Naive thymus-derived CD4-positive, alpha-beta T cell (primary cell): ENCODE measurements around the gene NT5DC2. TPM values are rescaled to one million over a fixed set of nuclear protein-coding genes. Genes with fewer than 3 reads are reported as not detected.

Experiments used
- ATAC-seq: fragments of 150-1000 bp; cut with Tn5 transposase; 2 replicates; pipeline ENCODE4 v1.10.0; 2021; ENCODE audit warnings: mild to moderate bottlenecking, moderate library complexity
- CTCF ChIA-PET: fragments of 350-600 bp; sonication (Branson Sonifier 250); formaldehyde crosslinking; loops from one replicate; lab custom pipeline; 2021; ENCODE audit warnings: antibody characterized with exemption; lab: Charles Lee
- POLR2A ChIA-PET: fragments of 350-600 bp; sonication (Branson Sonifier 250); formaldehyde crosslinking; loops from one replicate; lab custom pipeline; 2021; ENCODE audit warnings: antibody characterized with exemption, inconsistent platforms; lab: Charles Lee
- DNase-seq, 9 donors: peaks; one replicate each; pipeline versions ENCODE4 v3.0.0 to v3.0.0-alpha.2; 2020 to 2022; ENCODE audit warnings: mixed read lengths in 1 of 9
- H3K27ac ChIP-seq: one replicate; pipeline ENCODE4 v1.7.0; 2013; ENCODE audit warnings: mild to moderate bottlenecking, low read depth, low read length, moderate library complexity
- H3K27me3 ChIP-seq, 2 donors: one replicate each; pipeline ENCODE4 v1.7.0; 2013; ENCODE audit warnings: low read length in 2 of 2, mild to moderate bottlenecking in 2 of 2, moderate library complexity in 2 of 2; ENCODE audit not compliant: control insufficient read depth in 2 of 2, insufficient read depth in 2 of 2
- H3K36me3 ChIP-seq, 3 experiments: 1 replicate in 2 of 3; 2 replicates in 1 of 3; pipeline ENCODE4 v1.7.0; 2013; ENCODE audit warnings: low read length in 3 of 3, mild to moderate bottlenecking in 3 of 3, moderate library complexity in 1 of 3; ENCODE audit not compliant: insufficient read depth in 3 of 3, control insufficient read depth in 2 of 3
- H3K4me1 ChIP-seq, 2 donors: one replicate each; pipeline ENCODE4 v1.7.0; 2013; ENCODE audit warnings: low read length in 2 of 2, mild to moderate bottlenecking in 2 of 2, moderate library complexity in 1 of 2; ENCODE audit not compliant: control insufficient read depth in 2 of 2, insufficient read depth in 2 of 2
- H3K4me3 ChIP-seq: 2 replicates; pipeline ENCODE4 v1.7.0; 2013; ENCODE audit warnings: mild to moderate bottlenecking, low read length
- H3K9me3 ChIP-seq, 3 experiments: 1 replicate in 2 of 3; 2 replicates in 1 of 3; pipeline ENCODE4 v1.7.0; 2013; ENCODE audit warnings: low read length in 3 of 3; ENCODE audit not compliant: control insufficient read depth in 2 of 3
- H3K27ac Mint-ChIP-seq, 9 donors: one replicate each; pipeline ENCODE4 v1.8.0; 2020 to 2022; ENCODE audit warnings: mixed read lengths in 9 of 9, mild to moderate bottlenecking in 8 of 9, moderate library complexity in 5 of 9, inconsistent platforms in 2 of 9
- H3K27me3 Mint-ChIP-seq, 5 donors: one replicate each; pipeline ENCODE4 v1.8.0; 2021 to 2022; ENCODE audit warnings: mixed read lengths in 5 of 5, mild to moderate bottlenecking in 1 of 5
- H3K36me3 Mint-ChIP-seq, 5 donors: one replicate each; pipeline ENCODE4 v1.8.0; 2020 to 2022; ENCODE audit warnings: mixed read lengths in 5 of 5, mild to moderate bottlenecking in 3 of 5, inconsistent platforms in 1 of 5
- H3K4me1 Mint-ChIP-seq, 7 donors: one replicate each; pipeline ENCODE4 v1.8.0; 2020 to 2022; ENCODE audit warnings: mixed read lengths in 7 of 7, mild to moderate bottlenecking in 3 of 7, inconsistent platforms in 1 of 7
- H3K4me3 Mint-ChIP-seq, 10 donors: one replicate each; pipeline ENCODE4 v1.8.0; 2020 to 2022; ENCODE audit warnings: mild to moderate bottlenecking in 10 of 10, mixed read lengths in 10 of 10, moderate library complexity in 6 of 10, inconsistent platforms in 2 of 10
- H3K9me3 Mint-ChIP-seq, 11 donors: one replicate each; pipeline ENCODE4 v1.8.0; 2020 to 2022; ENCODE audit warnings: mixed read lengths in 11 of 11, mild to moderate bottlenecking in 4 of 11, inconsistent platforms in 1 of 11, moderate library complexity in 1 of 11
- intact Hi-C, 2 donors: fragments of 100-400 bp; cut with micrococcal nuclease; formaldehyde crosslinking; loops; one replicate each; pipeline ENCODE4 v1.15.1; 2023
- polyA plus RNA-seq, 2 donors: library from polyadenylated mRNA; unstranded; fragments of 300-500 nt; fragmentation: Illumina TruSeq; gene quantifications; one replicate each; pipeline ENCODE4 v1.2.3, GENCODE V29; 2021
- total RNA-seq, 6 experiments: library from RNA in 5 of 6; stranded (reverse) in 5 of 6; gene quantifications; 1 replicate in 5 of 6; 2 replicates in 1 of 6; pipeline ENCODE4 v1.2.3 and lab custom pipeline; 2021 to 2026

Gene NT5DC2
- total RNA-seq: 10 to 100 TPM in 1 of 5 experiments, 1 to 10 TPM in 4; 2.1 to 23.0 (median 3.9) TPM
- 1 to 10 TPM in 1 of 2 donors, not detected in 1; 1.3 TPM for polyA plus RNA-seq
- 1.6 reads per million, percentile 5 among the genes with 10 or more reads in this experiment for total RNA-seq (lab: John Stamatoyannopoulos, UW)

DNA sequence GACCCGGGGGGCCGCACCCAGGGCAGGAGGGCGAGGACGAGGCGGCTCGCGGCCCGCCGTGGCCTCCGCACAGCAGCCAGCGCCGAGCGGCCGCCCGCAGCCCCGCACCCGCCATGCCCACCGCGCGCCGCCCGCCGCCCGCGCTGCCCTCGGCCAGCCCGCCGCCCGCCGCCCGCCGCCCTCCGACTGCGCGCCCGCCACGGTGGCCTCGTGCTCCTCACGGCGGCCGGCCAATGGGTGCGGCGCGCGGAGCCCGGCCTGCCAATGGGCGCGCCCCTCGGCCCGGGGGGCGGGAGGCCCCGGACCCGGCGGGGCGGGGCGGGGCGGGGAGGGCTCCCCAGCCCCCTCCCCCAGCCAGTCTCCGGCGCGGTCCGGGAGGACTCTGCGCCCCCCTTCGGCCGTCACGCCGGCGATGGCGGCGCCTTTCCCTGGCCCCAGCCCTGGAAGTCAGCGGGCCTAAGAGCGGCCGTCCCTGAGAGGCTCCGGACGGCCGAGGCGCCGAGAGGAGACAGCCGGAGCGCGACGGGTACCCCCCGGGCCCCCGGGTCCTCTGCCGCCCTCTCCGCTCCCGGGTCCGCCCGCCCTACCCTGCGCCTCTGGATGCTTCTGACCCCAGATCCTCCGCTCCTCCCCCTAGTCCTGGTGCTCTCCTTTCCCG lies at the start of gene NT5DC2:
NT5DC2 (minus strand) TSS at position 235 of the 658 bp plus-strand sequence; CDS start at position 115, 120 bp downstream.
- H3K36me3 ChIP-seq: no peaks in the 10 kb centered on the region
- Mint-ChIP-seq H3K27ac (peak within 1 kb of the TSS in 5 of 9 donors; percentile 55 to 75 (median 64)), H3K4me1 (peaks cover 20 to 38% (median 31%) of the 10 kb centered on the region in 7 donors), H3K27me3 (no peaks in the 10 kb centered on the region), H3K4me3 (peak within 1 kb of the TSS; percentile 74 to 100 (median 84)), H3K36me3 (peaks cover 0 to 12% (median under 1%) of the 10 kb centered on the region in 5 donors), H3K9me3 (peaks cover 0 to 2% (median 0%) of the 10 kb centered on the region in 11 donors)
- H3K9me3 ChIP-seq: no peaks in the 10 kb centered on the region
- POLR2A ChIA-PET: no interaction called here
- CTCF ChIA-PET: no interaction called here
- intact Hi-C loops: loop anchor here in 1 of 2 donors (10.0 kb wide), 3 partner anchors 259 to 849 kb away; partner anchors contain the start of genes RPL29 and WDR82
- H3K27me3 ChIP-seq: no peaks in the 10 kb centered on the region
- peak; percentile 34 to 84 (median 46) for DNase-seq
- H3K4me3 ChIP-seq: peak within 1 kb of the TSS; percentile 15
- H3K4me1 ChIP-seq: peaks cover 17% of the 10 kb centered on the region in 2 donors
- H3K27ac ChIP-seq: no peak within 1 kb of the TSS
- ATAC-seq: peak; percentile 36

DNA sequence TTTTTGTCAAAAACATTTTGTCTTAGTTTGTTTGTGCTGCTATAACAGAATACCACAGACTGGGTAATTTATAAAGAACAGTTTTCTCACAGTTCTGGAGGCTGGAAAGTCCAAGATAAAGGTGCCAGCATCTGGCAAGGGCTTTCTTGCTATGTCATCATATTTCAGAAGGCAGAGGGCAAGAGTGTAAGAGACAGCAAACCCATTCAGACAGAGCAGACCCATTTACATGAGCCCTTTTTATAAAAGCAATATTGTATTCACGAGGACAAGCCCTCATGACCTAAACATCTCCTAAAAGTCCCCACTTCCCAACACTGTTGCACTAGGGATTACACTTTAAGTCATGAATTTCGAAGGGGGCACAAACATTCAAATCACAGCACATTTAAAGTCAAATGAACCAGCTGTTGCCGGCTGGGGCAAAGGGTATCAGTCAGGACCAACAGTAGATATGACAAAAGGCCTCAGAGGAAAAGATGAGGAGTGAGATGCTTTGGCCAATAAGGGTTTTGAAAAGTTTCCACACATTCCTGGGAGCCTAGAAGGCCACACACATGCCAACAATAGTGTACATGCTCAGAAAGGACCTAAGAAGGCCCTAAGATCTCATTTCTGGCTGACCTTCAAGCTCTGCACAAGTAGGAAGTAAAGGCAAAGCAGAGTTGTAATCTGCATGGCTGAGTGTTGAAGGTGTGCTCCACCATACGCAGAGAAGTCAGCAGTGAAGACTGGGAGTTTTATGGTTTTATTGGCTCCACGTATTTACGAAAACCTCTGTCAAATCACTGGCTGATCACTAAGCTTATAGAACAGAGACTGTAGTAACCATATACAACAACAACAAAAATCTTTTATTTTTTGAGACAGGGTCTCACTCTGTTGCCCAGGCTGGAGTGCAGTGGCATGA lies 40.7 kb upstream of the NT5DC2 start:
- peaks cover 28 to 60% (median 35%) of the 10 kb centered on the region in 5 donors for H3K36me3 Mint-ChIP-seq
- peaks cover 0 to 9% (median 2%) of the 10 kb centered on the region in 7 donors for H3K4me1 Mint-ChIP-seq
- Histone ChIP-seq H3K4me3 (no peak overlapping the region), H3K27ac (no peak overlapping the region), H3K9me3 (no peaks in the 10 kb centered on the region), H3K27me3 (no peaks in the 10 kb centered on the region), H3K36me3 (peaks cover 3 to 64% (median 13%) of the 10 kb centered on the region in 3 experiments), H3K4me1 (no peaks in the 10 kb centered on the region)
- H3K4me3 Mint-ChIP-seq: no peak overlapping the region
- ATAC-seq (no peak), DNase-seq (no peak)
- intact Hi-C loops: no loop called here
- ChIA-PET CTCF (no interaction called here), POLR2A (no interaction called here)
- H3K27me3 Mint-ChIP-seq: no peaks in the 10 kb centered on the region
- H3K9me3 Mint-ChIP-seq: peaks cover 0 to 3% (median 0%) of the 10 kb centered on the region in 11 donors
- H3K27ac Mint-ChIP-seq: peak overlapping the region in 5 of 9 donors; percentile 18 to 74 (median 43)

DNA sequence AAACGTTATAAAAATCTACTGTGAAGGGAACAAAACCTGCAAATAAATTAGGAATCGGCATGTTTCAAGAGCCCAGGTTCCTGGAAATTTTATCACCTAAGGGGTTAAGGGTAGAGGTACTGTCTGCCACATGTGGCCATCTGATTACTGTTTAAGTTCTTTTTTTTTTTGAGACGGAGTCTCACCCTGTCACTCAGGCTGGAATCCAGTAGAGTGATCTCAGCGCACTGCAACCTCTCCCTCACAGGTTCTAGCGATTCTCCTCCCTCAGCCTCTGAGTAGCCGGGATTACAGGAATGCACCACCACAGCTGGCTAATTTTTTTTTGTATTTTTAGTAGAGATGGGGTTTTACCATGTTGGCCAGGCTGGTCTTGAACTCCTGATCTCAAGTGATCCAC lies 38.6 kb upstream of the NT5DC2 start:
- peaks cover 0 to 9% (median 0%) of the 10 kb centered on the region in 7 donors for H3K4me1 Mint-ChIP-seq
- ATAC-seq (no peak), DNase-seq (no peak)
- no peak overlapping the region for H3K27ac ChIP-seq
- POLR2A ChIA-PET: no interaction called here
- H3K9me3 ChIP-seq: no peaks in the 10 kb centered on the region
- H3K27ac Mint-ChIP-seq: peak overlapping the region in 1 of 9 donors; percentile 8
- no peaks in the 10 kb centered on the region for H3K27me3 ChIP-seq
- no peak overlapping the region for H3K4me3 Mint-ChIP-seq
- H3K4me1 ChIP-seq: no peaks in the 10 kb centered on the region
- peaks cover 0 to 3% (median 0%) of the 10 kb centered on the region in 11 donors for H3K9me3 Mint-ChIP-seq
- no peak overlapping the region for H3K4me3 ChIP-seq
- peaks cover 0 to 45% (median 0%) of the 10 kb centered on the region in 3 experiments for H3K36me3 ChIP-seq
- H3K36me3 Mint-ChIP-seq: peaks cover 11 to 40% (median 22%) of the 10 kb centered on the region in 5 donors
- CTCF ChIA-PET: no interaction called here
- no peaks in the 10 kb centered on the region for H3K27me3 Mint-ChIP-seq
- intact Hi-C loops: no loop called here

DNA sequence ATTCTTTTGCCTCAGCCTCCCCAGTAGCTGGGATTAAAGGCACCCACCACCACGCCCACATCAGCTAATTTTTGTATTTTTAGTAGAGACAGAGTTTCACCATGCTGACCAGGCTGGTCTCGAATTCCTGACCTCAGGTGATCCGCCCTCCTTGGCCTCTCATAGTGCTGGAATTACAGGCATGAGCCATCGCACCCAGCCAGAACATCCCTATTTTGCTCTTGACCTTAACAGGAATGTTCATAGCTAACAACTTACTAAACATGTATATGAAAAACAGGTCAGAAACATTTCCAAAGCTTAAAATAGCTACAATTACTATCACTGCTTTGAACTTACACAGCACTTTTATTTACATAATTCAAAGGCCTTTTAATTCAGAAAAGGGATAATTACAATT lies 36.4 kb upstream of the NT5DC2 start:
- ATAC-seq (no peak), DNase-seq (no peak)
- no peaks in the 10 kb centered on the region for H3K27me3 Mint-ChIP-seq
- H3K27ac Mint-ChIP-seq: no peak overlapping the region
- intact Hi-C loops: no loop called here
- Histone ChIP-seq H3K9me3 (no peaks in the 10 kb centered on the region), H3K4me1 (no peaks in the 10 kb centered on the region), H3K36me3 (peaks cover 0 to 32% (median 0%) of the 10 kb centered on the region in 3 experiments), H3K27me3 (no peaks in the 10 kb centered on the region), H3K27ac (no peak overlapping the region), H3K4me3 (no peak overlapping the region)
- CTCF ChIA-PET: no interaction called here
- no peaks in the 10 kb centered on the region for H3K9me3 Mint-ChIP-seq
- H3K36me3 Mint-ChIP-seq: peaks cover 11 to 33% (median 17%) of the 10 kb centered on the region in 5 donors
- H3K4me3 Mint-ChIP-seq: no peak overlapping the region
- peaks cover 0 to 6% (median 0%) of the 10 kb centered on the region in 7 donors for H3K4me1 Mint-ChIP-seq
- POLR2A ChIA-PET: no interaction called here

DNA sequence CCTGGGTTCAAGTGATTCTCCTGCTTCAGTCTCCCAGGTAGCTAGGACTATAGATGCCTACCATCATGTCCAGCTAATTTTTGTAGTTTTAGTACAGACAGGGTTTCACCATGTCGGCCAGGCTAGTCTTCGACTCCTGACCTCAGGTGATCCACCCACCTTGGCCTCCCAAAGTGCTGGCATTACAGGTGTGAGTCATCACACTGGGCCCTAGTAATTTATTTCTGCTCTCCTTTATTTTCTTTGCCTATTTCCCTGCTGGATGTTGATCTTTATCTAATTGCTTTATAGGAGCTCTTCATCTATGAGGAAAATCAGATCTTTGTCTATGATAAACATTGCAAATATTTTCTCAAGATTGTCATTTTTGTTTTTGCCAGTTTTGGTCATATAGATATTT lies 34.4 kb upstream of the NT5DC2 start:
- Histone ChIP-seq H3K27ac (no peak overlapping the region), H3K27me3 (no peaks in the 10 kb centered on the region), H3K9me3 (no peaks in the 10 kb centered on the region), H3K4me1 (no peaks in the 10 kb centered on the region), H3K4me3 (no peak overlapping the region), H3K36me3 (peaks cover 0 to 24% (median 5%) of the 10 kb centered on the region in 3 experiments)
- ATAC-seq: no peak
- POLR2A ChIA-PET: no interaction called here
- H3K36me3 Mint-ChIP-seq: peaks cover 6 to 32% (median 16%) of the 10 kb centered on the region in 5 donors
- no peaks in the 10 kb centered on the region for H3K4me1 Mint-ChIP-seq
- peak overlapping the region in 2 of 9 donors; percentile 6 to 17 for H3K27ac Mint-ChIP-seq
- DNase-seq: no peak
- no peaks in the 10 kb centered on the region for H3K27me3 Mint-ChIP-seq
- H3K4me3 Mint-ChIP-seq: no peak overlapping the region
- intact Hi-C loops: no loop called here
- CTCF ChIA-PET: interaction anchor here (0.7 kb wide), 1 partner anchor 55 kb away, joined by 3 read pairs; no protein-coding TSS in a partner anchor
- H3K9me3 Mint-ChIP-seq: no peaks in the 10 kb centered on the region

DNA sequence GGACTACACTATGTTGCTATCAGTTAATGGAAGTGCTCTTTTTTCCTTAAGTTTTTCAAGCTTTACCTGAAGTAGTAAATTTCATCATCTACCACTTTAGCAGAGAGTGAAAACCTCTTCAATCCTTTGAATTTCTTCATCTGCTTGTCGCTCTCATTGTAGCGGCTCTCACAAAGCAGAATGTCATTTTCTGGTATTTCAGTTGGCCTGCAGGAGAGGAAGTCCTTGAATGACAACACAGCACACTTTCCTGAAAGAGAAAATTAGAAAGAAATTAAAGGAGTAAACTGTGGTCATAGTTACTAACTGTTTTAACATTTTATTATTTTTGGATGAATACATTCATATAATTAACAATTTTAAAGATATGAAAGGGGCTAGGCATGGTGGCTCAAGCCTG lies 30.3 kb upstream of the NT5DC2 start:
- ChIA-PET POLR2A (no interaction called here), CTCF (no interaction called here)
- H3K27ac Mint-ChIP-seq: no peak overlapping the region
- no peak overlapping the region for H3K4me3 ChIP-seq
- no peak overlapping the region for H3K4me3 Mint-ChIP-seq
- no peak overlapping the region for H3K27ac ChIP-seq
- H3K4me1 Mint-ChIP-seq: peaks cover 0 to 5% (median 3%) of the 10 kb centered on the region in 7 donors
- H3K4me1 ChIP-seq: no peaks in the 10 kb centered on the region
- no peaks in the 10 kb centered on the region for H3K27me3 Mint-ChIP-seq
- DNase-seq (no peak), ATAC-seq (no peak)
- H3K9me3 ChIP-seq: no peaks in the 10 kb centered on the region
- no peaks in the 10 kb centered on the region for H3K27me3 ChIP-seq
- intact Hi-C loops: no loop called here
- no peaks in the 10 kb centered on the region for H3K9me3 Mint-ChIP-seq
- H3K36me3 Mint-ChIP-seq: peaks cover 9 to 40% (median 29%) of the 10 kb centered on the region in 5 donors
- H3K36me3 ChIP-seq: peaks cover 7 to 35% (median 23%) of the 10 kb centered on the region in 3 experiments
